A673 (cell line): ENCODE results near the gene SHISAL2A. TPM values are rescaled to one million over a fixed set of nuclear protein-coding genes. Genes with fewer than 3 reads are reported as not detected.

Experiments
- BruUV-seq: library from RNA; stranded (reverse); fragments of 400-500 nt; replicated peaks from 2 replicates; lab custom pipeline; 2021; lab: Mats Ljungman, UMichigan
- CTCF ChIA-PET: fragments of 300-600 bp; sonication (Branson Sonifier 250); formaldehyde crosslinking; loops from one replicate; lab custom pipeline; 2022; ENCODE audit warnings: antibody characterized with exemption; lab: Charles Lee
- POLR2A ChIA-PET: fragments of 300-600 bp; sonication (Branson Sonifier 250); formaldehyde crosslinking; loops from one replicate; lab custom pipeline; 2022; ENCODE audit warnings: antibody characterized with exemption; ENCODE audit not compliant: low non-redundant PET; lab: Charles Lee
- DNase-seq: peaks from one replicate; pipeline ENCODE4 v3.0.0-alpha.2; 2015; ENCODE audit warnings: low spot score
- H3K27ac ChIP-seq: fragments of 200-600 bp; sonication (generic); 2 replicates; pipeline ENCODE4 v1.5.1; 2016; ENCODE audit warnings: mixed run types, low read depth, mild to moderate bottlenecking, mixed read lengths, antibody characterized with exemption, low read length; ENCODE audit not compliant: poor library complexity, severe bottlenecking
- H3K27me3 ChIP-seq: fragments of 200-600 bp; sonication (generic); replicated peaks from 2 replicates; pipeline ENCODE4 v1.6.1; 2017; ENCODE audit warnings: mixed run types, low read depth, mild to moderate bottlenecking, mixed read lengths, antibody characterized with exemption, low read length; ENCODE audit not compliant: insufficient read depth, poor library complexity
- H3K36me3 ChIP-seq: fragments of 200-600 bp; sonication (generic); 2 replicates; pipeline ENCODE4 v1.6.1; 2016; ENCODE audit warnings: mixed run types, mild to moderate bottlenecking, mixed read lengths, antibody characterized with exemption, low read length; ENCODE audit not compliant: insufficient read depth, poor library complexity, severe bottlenecking
- H3K4me1 ChIP-seq: fragments of 200-600 bp; sonication (generic); 2 replicates; pipeline ENCODE4 v1.6.1; 2017; ENCODE audit warnings: mixed run types, mild to moderate bottlenecking, mixed read lengths, antibody characterized with exemption, low read length; ENCODE audit not compliant: insufficient read depth, poor library complexity, severe bottlenecking
- H3K4me3 ChIP-seq: fragments of 200-600 bp; sonication (generic); 2 replicates; pipeline ENCODE4 v1.5.1; 2016; ENCODE audit warnings: low read depth, mixed run types, mild to moderate bottlenecking, mixed read lengths, low read length; ENCODE audit not compliant: poor library complexity, severe bottlenecking
- H3K9me3 ChIP-seq: fragments of 200-600 bp; sonication (generic); 2 replicates; pipeline ENCODE4 v1.6.1; 2016; ENCODE audit warnings: mixed run types, low read depth, mild to moderate bottlenecking, mixed read lengths, antibody characterized with exemption, low read length; ENCODE audit not compliant: poor library complexity, severe bottlenecking
- EZH2 ChIP-seq: fragments of 200-600 bp; sonication (generic); IDR thresholded peaks from 2 replicates; pipeline ENCODE4 v1.6.1; 2017; ENCODE audit warnings: borderline replicate concordance, low read depth, mild to moderate bottlenecking, mixed read lengths, antibody characterized with exemption, low read length; ENCODE audit not compliant: poor library complexity, severe bottlenecking
- intact Hi-C: fragments of 100-400 bp; cut with micrococcal nuclease; formaldehyde crosslinking; loops from one replicate; pipeline ENCODE4 v1.10.0; 2022; ENCODE audit not compliant: unreplicated experiment
- total RNA-seq: library from RNA; stranded (reverse); gene quantifications from 2 replicates; pipeline ENCODE4 v1.2.3, GENCODE V29; 2021
- TF ChIP-seq, protein P1 (sequence below): fragments of 300-800, 200-600 bp; sonication (generic); conservative IDR thresholded peaks from 2 replicates; pipeline ENCODE4 v1.5.1; 2017; ENCODE audit warnings: low read depth, mild to moderate bottlenecking, antibody characterized with exemption, low read length, moderate library complexity, mixed read lengths

SHISAL2A gene
- total RNA-seq, 1 experiment from 2014 or later = not detected

- intact Hi-C loops = no loop called here
- Histone ChIP-seq H3K4me3 (no peak overlapping the region), H3K27me3 (no peaks in the 10 kb centered on the region), H3K9me3 (no peaks in the 10 kb centered on the region), H3K4me1 (peaks cover 10% of the 10 kb centered on the region), H3K27ac (no peak overlapping the region), H3K36me3 (no peaks in the 10 kb centered on the region)
- no TSS peak for BruUV-seq
- CTCF ChIA-PET = no interaction called here
- no peak for DNase-seq
- TF ChIP-seq, protein P1, sequence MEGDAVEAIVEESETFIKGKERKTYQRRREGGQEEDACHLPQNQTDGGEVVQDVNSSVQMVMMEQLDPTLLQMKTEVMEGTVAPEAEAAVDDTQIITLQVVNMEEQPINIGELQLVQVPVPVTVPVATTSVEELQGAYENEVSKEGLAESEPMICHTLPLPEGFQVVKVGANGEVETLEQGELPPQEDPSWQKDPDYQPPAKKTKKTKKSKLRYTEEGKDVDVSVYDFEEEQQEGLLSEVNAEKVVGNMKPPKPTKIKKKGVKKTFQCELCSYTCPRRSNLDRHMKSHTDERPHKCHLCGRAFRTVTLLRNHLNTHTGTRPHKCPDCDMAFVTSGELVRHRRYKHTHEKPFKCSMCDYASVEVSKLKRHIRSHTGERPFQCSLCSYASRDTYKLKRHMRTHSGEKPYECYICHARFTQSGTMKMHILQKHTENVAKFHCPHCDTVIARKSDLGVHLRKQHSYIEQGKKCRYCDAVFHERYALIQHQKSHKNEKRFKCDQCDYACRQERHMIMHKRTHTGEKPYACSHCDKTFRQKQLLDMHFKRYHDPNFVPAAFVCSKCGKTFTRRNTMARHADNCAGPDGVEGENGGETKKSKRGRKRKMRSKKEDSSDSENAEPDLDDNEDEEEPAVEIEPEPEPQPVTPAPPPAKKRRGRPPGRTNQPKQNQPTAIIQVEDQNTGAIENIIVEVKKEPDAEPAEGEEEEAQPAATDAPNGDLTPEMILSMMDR = no peak
- TF ChIP-seq EZH2 = no peak
- POLR2A ChIA-PET = no interaction called here
These were observed 26.4 kb downstream of the SHISAL2A start for GRCh38 chr1:52659356-52659755.

GRCh38 chr1:52659851-52660596 lies 27.1 kb downstream of the SHISAL2A start:
- DNase-seq = no peak
- Histone ChIP-seq H3K9me3 (no peaks in the 10 kb centered on the region), H3K4me3 (no peak overlapping the region), H3K36me3 (no peaks in the 10 kb centered on the region), H3K27ac (no peak overlapping the region), H3K4me1 (peaks cover 14% of the 10 kb centered on the region), H3K27me3 (no peaks in the 10 kb centered on the region)
- TF ChIP-seq, protein P1 = no peak
- no peak for TF ChIP-seq EZH2
- intact Hi-C loops = no loop called here
- BruUV-seq = no TSS peak
- ChIA-PET CTCF (no interaction called here), POLR2A (no interaction called here)

DNA sequence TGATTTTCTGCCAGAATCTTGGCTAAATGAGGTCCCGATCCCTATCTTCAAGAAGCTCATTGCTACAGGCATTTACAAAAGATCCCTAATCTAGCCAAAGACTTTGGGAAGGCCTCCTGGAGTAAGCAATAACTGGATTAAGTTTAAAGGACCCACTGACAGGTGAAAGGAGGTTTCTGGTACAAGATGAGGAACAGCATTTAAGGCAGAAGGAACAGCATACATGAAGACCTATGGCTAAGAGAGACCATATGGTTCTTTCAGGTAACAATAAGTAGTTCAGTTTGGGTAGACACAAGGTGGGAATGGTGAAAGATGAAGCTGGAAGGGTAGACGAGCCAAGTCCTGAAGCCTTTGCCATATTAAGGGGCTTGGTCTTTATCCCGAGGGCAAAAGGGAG lies 27.8 kb downstream of the SHISAL2A start:
- no peaks in the 10 kb centered on the region for H3K27me3 ChIP-seq
- no TSS peak for BruUV-seq
- intact Hi-C loops = no loop called here
- no peak overlapping the region for H3K4me3 ChIP-seq
- ChIA-PET CTCF (no interaction called here), POLR2A (no interaction called here)
- no peaks in the 10 kb centered on the region for H3K36me3 ChIP-seq
- TF ChIP-seq, protein P1 = no peak
- no peak for TF ChIP-seq EZH2
- no peak overlapping the region for H3K27ac ChIP-seq
- peaks cover 22% of the 10 kb centered on the region for H3K4me1 ChIP-seq
- H3K9me3 ChIP-seq = no peaks in the 10 kb centered on the region
- no peak for DNase-seq
